ENCODE results near the gene AP2S1. TPM values are rescaled to one million over a fixed set of nuclear protein-coding genes. Genes with fewer than 3 reads are reported as not detected.
"Not testable (repeated sequence)": the region's sequence is repeated elsewhere in the genome, so short reads cannot be mapped to it uniquely, and the experiment has no call there.

AP2S1 gene
- polyA plus RNA-seq, 2 of the 4 experiments (the other 2 are of a cell fraction): 150 to 329 TPM

- peak; percentile 72; the same call in 1 of the 2 replicates for TF ChIP-seq E2F6 (IDR thresholded peaks at IDR 0.05; ENCODE audit: borderline replicate concordance, low read depth)
- no peak for TF ChIP-seq CBX2 (IDR thresholded peaks at IDR 0.05; ENCODE audit: borderline replicate concordance, low read depth)
- no peak for TF ChIP-seq BHLHE40 (IDR thresholded peaks at IDR 0.05; ENCODE audit: low read depth, low read length)
- no peak for TF ChIP-seq POLR2A (IDR thresholded peaks at IDR 0.05; ENCODE audit: low read length)
- no peak for TF ChIP-seq HES2 (IDR thresholded peaks at IDR 0.05)
- no peak for TF ChIP-seq ZC3H11A (IDR thresholded peaks at IDR 0.05)
- TF ChIP-seq SMC3 (IDR thresholded peaks at IDR 0.05): peak; percentile 98
- no peak for TF ChIP-seq ELK1 (IDR thresholded peaks at IDR 0.05; ENCODE audit: low read depth, low read length)
- TF ChIP-seq MAX (IDR thresholded peaks at IDR 0.05): peak; percentile 68
- no peak for TF ChIP-seq NR3C1 (IDR thresholded peaks at IDR 0.05)
- peak; percentile 39; the same call in 1 of the 2 replicates for TF ChIP-seq PBX3 (IDR thresholded peaks at IDR 0.05)
- TF ChIP-seq NPAS2 (CRISPR knock-in tag; IDR thresholded peaks at IDR 0.05; ENCODE audit: borderline replicate concordance): no peak
- TF ChIP-seq EP300 (IDR thresholded peaks at IDR 0.05): no peak
Measured at GRCh38 chr19:46856062-46857022, 5.7 kb upstream of the AP2S1 start (continued).

- FAIRE-seq: not testable (repeated sequence)
- TF ChIP-seq ZC3H11A (IDR thresholded peaks at IDR 0.05): peak; percentile 54
Measured at GRCh38 chr19:46854698-46855097, 4.1 kb upstream of the AP2S1 start.

GRCh38 chr19:46852830-46853229 lies 2.2 kb upstream of the AP2S1 start:
- ChIA-PET POLR2A (no interaction called here), CTCF (interaction anchor here (1.3 to 44.5 kb wide), 5 partner anchors 10 to 160 kb away, joined by 5 to 1222 read pairs (median 12); no protein-coding TSS in a partner anchor)
- Histone ChIP-seq H3K4me2 (no peak overlapping the region), H3K27ac (no peak overlapping the region), H3K4me3 (no peak overlapping the region), H3K4me1 (peaks cover 24% of the 10 kb centered on the region), H3K9me3 (no peaks in the 10 kb centered on the region)
- DNase-seq (ENCODE audit: low read depth in 1 of 2, low spot score in 1 of 2): no peak
- WGBS (ENCODE audit: missing lambda C conversion rate): 61% methylated on average over 1 of the region's 1 CpG
- TF ChIP-seq PHF8 (IDR thresholded peaks at IDR 0.05; ENCODE audit: borderline replicate concordance, low read depth) (no peak), RFX5 (IDR thresholded peaks at IDR 0.05) (no peak), SREBF2 (IDR thresholded peaks at IDR 0.05) (no peak), CTCF (IDR thresholded peaks at IDR 0.05) (no peak), NR3C1 (IDR thresholded peaks at IDR 0.05) (no peak), KDM1A (IDR thresholded peaks at IDR 0.05; ENCODE audit: low read depth) (no peak), HMGXB4 (CRISPR knock-in tag; IDR thresholded peaks at IDR 0.05; ENCODE audit: borderline replicate concordance) (no peak), JUN (IDR thresholded peaks at IDR 0.05) (no peak), RNF2 (IDR thresholded peaks at IDR 0.05; ENCODE audit: borderline replicate concordance, low read depth) (no peak), HEYL (CRISPR knock-in tag; IDR thresholded peaks at IDR 0.05) (no peak), E2F6 (IDR thresholded peaks at IDR 0.05; ENCODE audit: borderline replicate concordance, low read depth) (no peak)
- ATAC-seq: no peak
- FAIRE-seq: no peak

More at GRCh38 chr19:46854698-46855097, 4.1 kb upstream of the AP2S1 start:
- DNase-seq (ENCODE audit: low read depth in 1 of 2, low spot score in 1 of 2); H3K27ac ChIP-seq; H3K4me3 ChIP-seq; ATAC-seq; H3K9me3 ChIP-seq; H3K4me2 ChIP-seq; POLR2A ChIA-PET: not testable (repeated sequence)
- CTCF ChIA-PET: interaction anchor here (0.6 to 44.5 kb wide), 9 partner anchors 14 to 158 kb away, joined by 3 to 1222 read pairs (median 6); no protein-coding TSS in a partner anchor
- 82% methylated on average over 13 of the region's 13 CpGs for WGBS (ENCODE audit: missing lambda C conversion rate)
- peaks cover 26% of the 10 kb centered on the region for H3K4me1 ChIP-seq

Measured in A549 (cell line).